ENCODE data around the gene NKIRAS1. TPM values are rescaled to one million over a fixed set of nuclear protein-coding genes. Genes with fewer than 3 reads are reported as not detected.

The NKIRAS1 gene
- total RNA-seq, 1 experiment from 2014 or later, result 7.3 TPM

GRCh38 chr3:23880703-23881339 lies 36.0 kb downstream of the NKIRAS1 start:
- ChIA-PET POLR2A (no interaction called here), CTCF (no interaction called here)
- peaks cover 57% of the 10 kb centered on the region for H3K36me3 Mint-ChIP-seq

GRCh38 chr3:23879485-23879884 lies 37.3 kb downstream of the NKIRAS1 start:
- TF ChIP-seq MYBL2 (CRISPR knock-in tag; IDR thresholded peaks at IDR 0.05) (no peak), ZNF121 (CRISPR knock-in tag; IDR thresholded peaks at IDR 0.05) (no peak), JUN (CRISPR knock-in tag; IDR thresholded peaks at IDR 0.05) (no peak), NFATC4 (CRISPR knock-in tag; IDR thresholded peaks at IDR 0.05) (no peak), ESRRA (CRISPR knock-in tag; IDR thresholded peaks at IDR 0.05; ENCODE audit: borderline replicate concordance) (no peak)
- TF ChIP-seq, protein P1, sequence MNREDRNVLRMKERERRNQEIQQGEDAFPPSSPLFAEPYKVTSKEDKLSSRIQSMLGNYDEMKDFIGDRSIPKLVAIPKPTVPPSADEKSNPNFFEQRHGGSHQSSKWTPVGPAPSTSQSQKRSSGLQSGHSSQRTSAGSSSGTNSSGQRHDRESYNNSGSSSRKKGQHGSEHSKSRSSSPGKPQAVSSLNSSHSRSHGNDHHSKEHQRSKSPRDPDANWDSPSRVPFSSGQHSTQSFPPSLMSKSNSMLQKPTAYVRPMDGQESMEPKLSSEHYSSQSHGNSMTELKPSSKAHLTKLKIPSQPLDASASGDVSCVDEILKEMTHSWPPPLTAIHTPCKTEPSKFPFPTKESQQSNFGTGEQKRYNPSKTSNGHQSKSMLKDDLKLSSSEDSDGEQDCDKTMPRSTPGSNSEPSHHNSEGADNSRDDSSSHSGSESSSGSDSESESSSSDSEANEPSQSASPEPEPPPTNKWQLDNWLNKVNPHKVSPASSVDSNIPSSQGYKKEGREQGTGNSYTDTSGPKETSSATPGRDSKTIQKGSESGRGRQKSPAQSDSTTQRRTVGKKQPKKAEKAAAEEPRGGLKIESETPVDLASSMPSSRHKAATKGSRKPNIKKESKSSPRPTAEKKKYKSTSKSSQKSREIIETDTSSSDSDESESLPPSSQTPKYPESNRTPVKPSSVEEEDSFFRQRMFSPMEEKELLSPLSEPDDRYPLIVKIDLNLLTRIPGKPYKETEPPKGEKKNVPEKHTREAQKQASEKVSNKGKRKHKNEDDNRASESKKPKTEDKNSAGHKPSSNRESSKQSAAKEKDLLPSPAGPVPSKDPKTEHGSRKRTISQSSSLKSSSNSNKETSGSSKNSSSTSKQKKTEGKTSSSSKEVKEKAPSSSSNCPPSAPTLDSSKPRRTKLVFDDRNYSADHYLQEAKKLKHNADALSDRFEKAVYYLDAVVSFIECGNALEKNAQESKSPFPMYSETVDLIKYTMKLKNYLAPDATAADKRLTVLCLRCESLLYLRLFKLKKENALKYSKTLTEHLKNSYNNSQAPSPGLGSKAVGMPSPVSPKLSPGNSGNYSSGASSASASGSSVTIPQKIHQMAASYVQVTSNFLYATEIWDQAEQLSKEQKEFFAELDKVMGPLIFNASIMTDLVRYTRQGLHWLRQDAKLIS (CRISPR knock-in tag; IDR thresholded peaks at IDR 0.05; ENCODE audit: borderline replicate concordance), result no peak
- TF ChIP-seq, protein P2, sequence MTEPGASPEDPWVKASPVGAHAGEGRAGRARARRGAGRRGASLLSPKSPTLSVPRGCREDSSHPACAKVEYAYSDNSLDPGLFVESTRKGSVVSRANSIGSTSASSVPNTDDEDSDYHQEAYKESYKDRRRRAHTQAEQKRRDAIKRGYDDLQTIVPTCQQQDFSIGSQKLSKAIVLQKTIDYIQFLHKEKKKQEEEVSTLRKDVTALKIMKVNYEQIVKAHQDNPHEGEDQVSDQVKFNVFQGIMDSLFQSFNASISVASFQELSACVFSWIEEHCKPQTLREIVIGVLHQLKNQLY (CRISPR knock-in tag; IDR thresholded peaks at IDR 0.05), result no peak
- CTCF ChIA-PET, result no interaction called here
- peaks cover 33% of the 10 kb centered on the region for H3K9me3 Mint-ChIP-seq
- DNase-seq (ENCODE audit: low spot score), result no peak
- no peak overlapping the region for H3K4me3 Mint-ChIP-seq
- H3K27ac Mint-ChIP-seq, result no peak overlapping the region
- POLR2A ChIA-PET, result no interaction called here
- no peaks in the 10 kb centered on the region; the same call in 1 of the 2 replicates for H3K27me3 Mint-ChIP-seq (ENCODE audit: low read depth)
- H3K36me3 Mint-ChIP-seq, result peaks cover 57% of the 10 kb centered on the region
- ATAC-seq, result no peak
- H3K4me1 Mint-ChIP-seq, result peaks cover 20% of the 10 kb centered on the region

More at GRCh38 chr3:23880703-23881339, 36.0 kb downstream of the NKIRAS1 start:
- Mint-ChIP-seq H3K9me3 (peaks cover 33% of the 10 kb centered on the region), H3K4me3 (no peak overlapping the region), H3K4me1 (peaks cover 8% of the 10 kb centered on the region), H3K27ac (no peak overlapping the region), H3K27me3 (ENCODE audit: low read depth) (no peaks in the 10 kb centered on the region; the same call in 1 of the 2 replicates)
- no peak for ATAC-seq
- TF ChIP-seq PRRX2 (CRISPR knock-in tag; IDR thresholded peaks at IDR 0.05), result no peak
- TF ChIP-seq, protein P2 (CRISPR knock-in tag; IDR thresholded peaks at IDR 0.05), result no peak
- TF ChIP-seq MXD4 (CRISPR knock-in tag; IDR thresholded peaks at IDR 0.05; ENCODE audit: borderline replicate concordance), result no peak
- TF ChIP-seq RORB (CRISPR knock-in tag; IDR thresholded peaks at IDR 0.05), result no peak
- TF ChIP-seq, protein P3, sequence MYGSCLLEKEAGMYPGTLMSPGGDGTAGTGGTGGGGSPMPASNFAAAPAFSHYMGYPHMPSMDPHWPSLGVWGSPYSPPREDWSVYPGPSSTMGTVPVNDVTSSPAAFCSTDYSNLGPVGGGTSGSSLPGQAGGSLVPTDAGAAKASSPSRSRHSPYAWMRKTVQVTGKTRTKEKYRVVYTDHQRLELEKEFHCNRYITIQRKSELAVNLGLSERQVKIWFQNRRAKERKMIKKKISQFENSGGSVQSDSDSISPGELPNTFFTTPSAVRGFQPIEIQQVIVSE (CRISPR knock-in tag; IDR thresholded peaks at IDR 0.05; ENCODE audit: borderline replicate concordance), result no peak
- TF ChIP-seq ZBTB21 (CRISPR knock-in tag; IDR thresholded peaks at IDR 0.05; ENCODE audit: borderline replicate concordance), result no peak
- TF ChIP-seq ZNF532 (CRISPR knock-in tag; IDR thresholded peaks at IDR 0.05; ENCODE audit: borderline replicate concordance), result no peak
- TF ChIP-seq GABPB1 (CRISPR knock-in tag; IDR thresholded peaks at IDR 0.05), result no peak
- no peak for TF ChIP-seq NR1H2 (CRISPR knock-in tag; IDR thresholded peaks at IDR 0.05)
- TF ChIP-seq ATF3 (CRISPR knock-in tag; conservative IDR thresholded peaks at IDR 0.05), result no peak
- TF ChIP-seq CBFB (CRISPR knock-in tag; IDR thresholded peaks at IDR 0.05; ENCODE audit: low read depth), result no peak
- no peak for TF ChIP-seq TP53 (CRISPR knock-in tag; IDR thresholded peaks at IDR 0.05)
- no peak for TF ChIP-seq JAZF1 (CRISPR knock-in tag; IDR thresholded peaks at IDR 0.05)
- no peak for TF ChIP-seq JUN (CRISPR knock-in tag; IDR thresholded peaks at IDR 0.05)
- DNase-seq (ENCODE audit: low spot score), result no peak

Measured in WTC11 (cell line).